Activated B cell treated with CpG ODN at 0.5 μM for 24 hours (primary cell): ENCODE measurements around the gene SH3PXD2A. TPM values are rescaled to one million over a fixed set of nuclear protein-coding genes. Genes with fewer than 3 reads are reported as not detected.

Source experiments
- ATAC-seq: fragments of 200-7000 bp; cut with Tn5 transposase; one replicate; pipeline ENCODE4 v1.10.0; 2021; ENCODE audit warnings: low read depth, mild to moderate bottlenecking, moderate library complexity
- CTCF ChIA-PET: fragments of 350-600 bp; sonication (Branson Sonifier 250); formaldehyde crosslinking; loops from one replicate; lab custom pipeline; 2021; ENCODE audit warnings: antibody characterized with exemption; lab: Charles Lee
- POLR2A ChIA-PET: fragments of 350-600 bp; sonication (Branson Sonifier 250); formaldehyde crosslinking; loops from one replicate; lab custom pipeline; 2021; ENCODE audit warnings: antibody characterized with exemption; lab: Charles Lee
- DNase-seq: peaks from one replicate; pipeline ENCODE4 v3.0.0; 2022
- H3K27ac Mint-ChIP-seq: one replicate; pipeline ENCODE4 v1.8.0; 2020; ENCODE audit warnings: mixed read lengths
- H3K27me3 Mint-ChIP-seq: one replicate; pipeline ENCODE4 v1.8.0; 2021; ENCODE audit warnings: mixed read lengths
- H3K36me3 Mint-ChIP-seq: one replicate; pipeline ENCODE4 v1.8.0; 2021; ENCODE audit warnings: low read depth, mixed read lengths
- H3K4me1 Mint-ChIP-seq: one replicate; pipeline ENCODE4 v1.8.0; 2021; ENCODE audit warnings: mixed read lengths
- H3K4me3 Mint-ChIP-seq: one replicate; pipeline ENCODE4 v1.8.0; 2020; ENCODE audit warnings: mild to moderate bottlenecking, mixed read lengths
- H3K9me3 Mint-ChIP-seq: one replicate; pipeline ENCODE4 v1.8.0; 2020; ENCODE audit warnings: mixed read lengths
- CTCF ChIP-seq: fragments of 200-600 bp; IDR thresholded peaks from one replicate; pipeline ENCODE4 v1.8.0; 2022; ENCODE audit warnings: antibody characterized with exemption, mild to moderate bottlenecking
- intact Hi-C: fragments of 100-400 bp; cut with micrococcal nuclease; formaldehyde crosslinking; loops from one replicate; pipeline ENCODE4 v1.15.1; 2024
- total RNA-seq: library from RNA; stranded (reverse); gene quantifications from 2 replicates; pipeline ENCODE4 v1.2.3, GENCODE V29; 2022

SH3PXD2A gene
- total RNA-seq, 1 donor from 2014 or later = 18.2 TPM

- POLR2A ChIA-PET = no interaction called here
- Mint-ChIP-seq H3K36me3 (no peaks in the 10 kb centered on the region), H3K4me3 (no peak overlapping the region), H3K27me3 (peaks cover 37% of the 10 kb centered on the region), H3K9me3 (no peaks in the 10 kb centered on the region), H3K4me1 (peaks cover 4% of the 10 kb centered on the region), H3K27ac (no peak overlapping the region)
- CTCF ChIA-PET = no interaction called here
- DNase-seq (no peak), ATAC-seq (no peak)
- no peak for TF ChIP-seq CTCF
- intact Hi-C loops = no loop called here
Measured at GRCh38 chr10:103556383-103557007, 298.9 kb downstream of the SH3PXD2A start.

- CTCF ChIA-PET = no interaction called here
- H3K9me3 Mint-ChIP-seq = no peaks in the 10 kb centered on the region
- ATAC-seq (no peak), DNase-seq (no peak)
- peak overlapping the region; percentile 19 for H3K4me3 Mint-ChIP-seq
- peaks cover 37% of the 10 kb centered on the region for H3K27me3 Mint-ChIP-seq
- POLR2A ChIA-PET = no interaction called here
- no peaks in the 10 kb centered on the region for H3K36me3 Mint-ChIP-seq
- no peak for TF ChIP-seq CTCF
- peaks cover 4% of the 10 kb centered on the region for H3K4me1 Mint-ChIP-seq
- H3K27ac Mint-ChIP-seq = no peak overlapping the region
- intact Hi-C loops = no loop called here
Measured at GRCh38 chr10:103555712-103556111, 299.7 kb downstream of the SH3PXD2A start.

- Mint-ChIP-seq H3K9me3 (no peaks in the 10 kb centered on the region), H3K36me3 (no peaks in the 10 kb centered on the region), H3K27ac (no peak overlapping the region), H3K4me3 (peak overlapping the region; percentile 19), H3K4me1 (peaks cover 4% of the 10 kb centered on the region), H3K27me3 (peaks cover 35% of the 10 kb centered on the region)
- no peak for ATAC-seq
- TF ChIP-seq CTCF = no peak
- ChIA-PET POLR2A (no interaction called here), CTCF (no interaction called here)
- intact Hi-C loops = no loop called here
- DNase-seq = no peak
Measured at GRCh38 chr10:103555325-103555649, 300.1 kb downstream of the SH3PXD2A start.

- Mint-ChIP-seq H3K4me3 (peak overlapping the region; percentile 71), H3K27ac (no peak overlapping the region), H3K36me3 (no peaks in the 10 kb centered on the region), H3K4me1 (peaks cover 4% of the 10 kb centered on the region), H3K27me3 (peaks cover 35% of the 10 kb centered on the region), H3K9me3 (peaks cover 3% of the 10 kb centered on the region)
- ChIA-PET CTCF (no interaction called here), POLR2A (no interaction called here)
- intact Hi-C loops = no loop called here
- TF ChIP-seq CTCF = no peak
- ATAC-seq = peak; percentile 21
- DNase-seq = no peak
Measured at GRCh38 chr10:103554488-103555324, 300.7 kb downstream of the SH3PXD2A start.

- no peak for TF ChIP-seq CTCF
- H3K4me3 Mint-ChIP-seq = no peak overlapping the region
- H3K36me3 Mint-ChIP-seq = no peaks in the 10 kb centered on the region
- ChIA-PET POLR2A (no interaction called here), CTCF (no interaction called here)
- H3K27me3 Mint-ChIP-seq = peaks cover 33% of the 10 kb centered on the region
- ATAC-seq (no peak), DNase-seq (no peak)
- intact Hi-C loops = no loop called here
- H3K27ac Mint-ChIP-seq = no peak overlapping the region
- peaks cover 6% of the 10 kb centered on the region for H3K4me1 Mint-ChIP-seq
- H3K9me3 Mint-ChIP-seq = peaks cover 3% of the 10 kb centered on the region
Measured at GRCh38 chr10:103553743-103554487, 301.5 kb downstream of the SH3PXD2A start.
